Measurements from ENCODE around the gene SLC25A36.

GRCh38 chr3:140917772-140918171 is 23.9 kb upstream of the SLC25A36 start:
- TF ChIP-seq MAFK (IDR thresholded peaks at IDR 0.05; ENCODE audit: low read depth, low read length): no peak
- no peak for TF ChIP-seq CHD1 (IDR thresholded peaks at IDR 0.05; ENCODE audit: low read depth, low read length)
- TF ChIP-seq POLR2A (IDR thresholded peaks at IDR 0.05; ENCODE audit: low read depth, low read length): no peak
- TF ChIP-seq SMC3 (IDR thresholded peaks at IDR 0.05; ENCODE audit: low read depth, low read length): no peak
- TF ChIP-seq, protein P1, sequence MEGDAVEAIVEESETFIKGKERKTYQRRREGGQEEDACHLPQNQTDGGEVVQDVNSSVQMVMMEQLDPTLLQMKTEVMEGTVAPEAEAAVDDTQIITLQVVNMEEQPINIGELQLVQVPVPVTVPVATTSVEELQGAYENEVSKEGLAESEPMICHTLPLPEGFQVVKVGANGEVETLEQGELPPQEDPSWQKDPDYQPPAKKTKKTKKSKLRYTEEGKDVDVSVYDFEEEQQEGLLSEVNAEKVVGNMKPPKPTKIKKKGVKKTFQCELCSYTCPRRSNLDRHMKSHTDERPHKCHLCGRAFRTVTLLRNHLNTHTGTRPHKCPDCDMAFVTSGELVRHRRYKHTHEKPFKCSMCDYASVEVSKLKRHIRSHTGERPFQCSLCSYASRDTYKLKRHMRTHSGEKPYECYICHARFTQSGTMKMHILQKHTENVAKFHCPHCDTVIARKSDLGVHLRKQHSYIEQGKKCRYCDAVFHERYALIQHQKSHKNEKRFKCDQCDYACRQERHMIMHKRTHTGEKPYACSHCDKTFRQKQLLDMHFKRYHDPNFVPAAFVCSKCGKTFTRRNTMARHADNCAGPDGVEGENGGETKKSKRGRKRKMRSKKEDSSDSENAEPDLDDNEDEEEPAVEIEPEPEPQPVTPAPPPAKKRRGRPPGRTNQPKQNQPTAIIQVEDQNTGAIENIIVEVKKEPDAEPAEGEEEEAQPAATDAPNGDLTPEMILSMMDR (conservative IDR thresholded peaks at IDR 0.05; ENCODE audit: low read depth, low read length): no peak
- no peak for TF ChIP-seq NFE2L2 (IDR thresholded peaks at IDR 0.05; ENCODE audit: low read depth, low read length)
- TF ChIP-seq RAD21 (IDR thresholded peaks at IDR 0.05; ENCODE audit: low read length): no peak
- no peak for TF ChIP-seq RFX5 (IDR thresholded peaks at IDR 0.05; ENCODE audit: low read depth, low read length)
- TF ChIP-seq RCOR1 (IDR thresholded peaks at IDR 0.05; ENCODE audit: insufficient replicate concordance, low read length): no peak

Measured in IMR-90 (cell line).